Hepatocyte (in vitro differentiated cells): ENCODE measurements around the gene OVOL1. TPM values are rescaled to one million over a fixed set of nuclear protein-coding genes. Genes with fewer than 3 reads are reported as not detected.
A peak's percentile ranks its signal among the peaks of the same experiment; 100 is the strongest.

Source experiments
- DNase-seq: peaks from one replicate; pipeline ENCODE4 v3.0.0-alpha.2; 2016; ENCODE audit warnings: low spot score
- H2AFZ ChIP-seq: fragments of 200-600 bp; sonication (generic); 2 replicates; pipeline ENCODE4 v1.6.0; 2016; ENCODE audit warnings: antibody characterized with exemption, mild to moderate bottlenecking
- H3K27ac ChIP-seq: fragments of 200-600 bp; sonication (generic); 2 replicates; pipeline ENCODE4 v1.5.1; 2016; ENCODE audit warnings: mild to moderate bottlenecking
- H3K27me3 ChIP-seq: fragments of 200-600 bp; sonication (generic); 2 replicates; pipeline ENCODE4 v1.6.1; 2016
- H3K36me3 ChIP-seq: fragments of 200-600 bp; sonication (generic); replicated peaks from 2 replicates; pipeline ENCODE4 v1.5.1; 2016; ENCODE audit warnings: low read depth; ENCODE audit not compliant: insufficient read depth
- H3K4me1 ChIP-seq: fragments of 200-600 bp; sonication (generic); 2 replicates; pipeline ENCODE4 v1.5.1; 2016; ENCODE audit warnings: mild to moderate bottlenecking, moderate library complexity; ENCODE audit not compliant: insufficient read depth
- H3K4me2 ChIP-seq: fragments of 200-600 bp; sonication (generic); 2 replicates; pipeline ENCODE4 v1.6.0; 2016
- H3K4me3 ChIP-seq: fragments of 200-600 bp; sonication (generic); 2 replicates; pipeline ENCODE4 v1.5.1; 2016; ENCODE audit warnings: mild to moderate bottlenecking
- H3K79me2 ChIP-seq: fragments of 200-600 bp; sonication (generic); 2 replicates; pipeline ENCODE4 v1.6.0; 2017; ENCODE audit warnings: mild to moderate bottlenecking
- H3K9me2 ChIP-seq: fragments of 200-600 bp; sonication (generic); replicated peaks from 2 replicates; pipeline ENCODE4 v1.6.0; 2017; ENCODE audit warnings: mild to moderate bottlenecking; ENCODE audit not compliant: insufficient read depth
- H3K9me3 ChIP-seq: fragments of 200-600 bp; sonication (generic); 2 replicates; pipeline ENCODE4 v1.5.1; 2016; ENCODE audit warnings: low read depth, mild to moderate bottlenecking
- H4K20me1 ChIP-seq: fragments of 200-600 bp; sonication (generic); 2 replicates; pipeline ENCODE4 v1.6.0; 2016; ENCODE audit warnings: mild to moderate bottlenecking; ENCODE audit not compliant: insufficient read depth, poor library complexity, severe bottlenecking
- CTCF ChIP-seq: fragments of 200-600 bp; sonication (generic); IDR thresholded peaks from 2 replicates; pipeline ENCODE4 v1.5.1; 2016; ENCODE audit warnings: antibody characterized with exemption, mild to moderate bottlenecking; ENCODE audit not compliant: poor library complexity
- EZH2 ChIP-seq: fragments of 200-600 bp; sonication (generic); IDR thresholded peaks from 2 replicates; pipeline ENCODE4 v1.6.1; 2016; ENCODE audit warnings: antibody characterized with exemption, mild to moderate bottlenecking, borderline replicate concordance
- EZH2phosphoT487 ChIP-seq: fragments of 200-600 bp; sonication (generic); IDR thresholded peaks from one replicate; pipeline ENCODE4 v1.6.1; 2018; ENCODE audit warnings: antibody characterized with exemption, mild to moderate bottlenecking, low read depth, moderate library complexity; ENCODE audit not compliant: unreplicated experiment, severe bottlenecking
- WGBS: methylation state at CpG from one replicate; pipeline ENCODE4 v1.1.6; 2016; ENCODE audit warnings: low lambda C conversion rate; ENCODE audit errors: missing lambda C conversion rate; 5-methylcytosine and 5-hydroxymethylcytosine counted together
- polyA plus RNA-seq: library from polyadenylated mRNA; unstranded; fragments of >200 nt; fragmentation: Nextera tagmentation; extraction: Ambion mirVana; gene quantifications from 2 replicates; pipeline ENCODE4 v1.2.1, GENCODE V29; 2016
- total RNA-seq: library from RNA; depleted of rRNA; stranded (reverse); fragments of >200 nt; gene quantifications from 2 replicates; pipeline ENCODE4 v1.2.3, GENCODE V29; 2014

Gene OVOL1
- total and polyA plus RNA-seq, 2 experiments from 2014 or later: 20.6 to 26.3 TPM

DNA sequence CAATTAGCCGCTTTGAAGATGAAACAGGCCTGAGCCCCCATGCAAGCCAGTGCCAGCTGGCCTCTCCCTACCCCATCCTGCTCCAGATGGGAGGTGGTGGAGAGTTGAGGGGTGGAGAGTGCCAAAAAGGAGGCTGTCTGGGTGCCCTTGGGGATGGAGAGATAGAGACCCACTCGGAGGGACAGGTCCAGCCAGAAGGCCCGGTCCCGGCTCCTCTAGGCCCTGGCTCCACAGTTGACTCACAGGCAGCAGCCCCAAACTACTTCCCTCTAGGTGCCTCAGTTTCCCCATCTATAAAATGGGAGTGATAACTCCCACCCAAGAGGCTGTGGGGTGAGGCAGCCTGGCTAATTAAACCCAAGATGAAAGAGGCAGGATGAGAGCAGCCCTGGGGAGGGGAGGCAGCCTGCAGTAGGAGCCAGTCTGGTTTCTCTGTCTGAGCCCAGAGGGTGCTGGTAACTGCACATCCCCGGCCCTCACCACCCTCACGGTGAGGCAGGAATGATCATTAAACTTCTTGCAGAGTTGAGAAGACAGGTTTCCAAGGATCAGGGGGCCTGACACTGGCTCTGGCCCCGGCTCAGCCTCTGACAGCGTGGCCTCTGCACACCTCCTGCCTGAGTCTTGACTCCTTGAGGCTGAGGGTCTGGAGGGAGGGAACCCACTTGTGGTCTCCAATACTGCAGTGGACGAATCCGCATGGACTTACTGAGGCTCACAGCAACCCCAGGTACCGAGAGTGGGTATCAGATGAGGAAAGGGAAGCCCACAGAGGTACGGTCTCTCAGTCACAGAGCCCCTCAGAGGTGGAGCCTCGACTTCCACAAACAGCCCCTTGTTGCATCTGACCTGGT lies 4.7 kb upstream of the OVOL1 start:
- peak overlapping the region; percentile 82 for H3K27ac ChIP-seq

GRCh38 chr11:65782816-65783228 lies 4.0 kb upstream of the OVOL1 start:
- Histone ChIP-seq H3K4me1 (peaks cover 28% of the 10 kb centered on the region), H3K4me3 (no peak overlapping the region), H3K27me3 (peaks cover 6% of the 10 kb centered on the region), H3K27ac (no peak overlapping the region), H2AFZ (no peak overlapping the region), H3K36me3 (no peaks in the 10 kb centered on the region), H3K4me2 (no peak overlapping the region), H3K9me3 (no peaks in the 10 kb centered on the region), H3K79me2 (peaks cover 28% of the 10 kb centered on the region), H3K9me2 (no peaks in the 10 kb centered on the region), H4K20me1 (peaks cover 12% of the 10 kb centered on the region)
- WGBS: 91% methylated on average over 9 of the region's 9 CpGs
- DNase-seq: peak; percentile 19
- TF ChIP-seq EZH2phosphoT487 (no peak), CTCF (no peak), EZH2 (no peak)

More for the DNA sequence above, 4.7 kb upstream of the OVOL1 start:
- no peak for TF ChIP-seq EZH2phosphoT487
- Histone ChIP-seq H3K79me2 (peaks cover 32% of the 10 kb centered on the region), H3K9me3 (no peaks in the 10 kb centered on the region), H3K27me3 (peaks cover 3% of the 10 kb centered on the region), H3K9me2 (no peaks in the 10 kb centered on the region), H3K4me1 (peaks cover 26% of the 10 kb centered on the region), H3K4me3 (no peak overlapping the region), H4K20me1 (peaks cover 12% of the 10 kb centered on the region), H3K4me2 (peak overlapping the region; percentile 98), H3K36me3 (no peaks in the 10 kb centered on the region), H2AFZ (no peak overlapping the region)
- DNase-seq: peak; percentile 19
- WGBS: 89% methylated on average over 13 of the region's 13 CpGs

GRCh38 chr11:65785319-65786007 lies 1.4 kb upstream of the OVOL1 start:
- 77% methylated on average over 8 of the region's 8 CpGs for WGBS
- H3K4me3 ChIP-seq: no peak overlapping the region
- TF ChIP-seq CTCF (no peak), EZH2phosphoT487 (no peak), EZH2 (no peak)

More at GRCh38 chr11:65785319-65786007, 1.4 kb upstream of the OVOL1 start:
- Histone ChIP-seq H2AFZ (no peak overlapping the region), H3K27me3 (peaks cover 13% of the 10 kb centered on the region), H3K4me2 (peak overlapping the region; percentile 92), H3K4me1 (peaks cover 33% of the 10 kb centered on the region), H3K36me3 (no peaks in the 10 kb centered on the region), H3K9me3 (no peaks in the 10 kb centered on the region), H4K20me1 (no peaks in the 10 kb centered on the region), H3K79me2 (peaks cover 25% of the 10 kb centered on the region), H3K9me2 (no peaks in the 10 kb centered on the region), H3K27ac (no peak overlapping the region)
- no peak for DNase-seq
